HepG2 (cell line): ENCODE measurements around the gene TMEM35B. TPM values are rescaled to one million over a fixed set of nuclear protein-coding genes. Genes with fewer than 3 reads are reported as not detected.
A peak's percentile ranks its signal among the peaks of the same experiment; 100 is the strongest.
"Not testable (repeated sequence)": the region's sequence is repeated elsewhere in the genome, so short reads cannot be mapped to it uniquely, and the experiment has no call there.

Experiments used
- ATAC-seq: fragments of 200-7000 bp; cut with Tn5 transposase; 3 replicates; pipeline ENCODE4 v1.9.1; 2020; ENCODE audit warnings: mild to moderate bottlenecking, moderate library complexity
- BruUV-seq: library from RNA; stranded (reverse); fragments of 400-500 nt; replicated peaks from 2 replicates; lab custom pipeline; 2021; lab: Mats Ljungman, UMichigan
- CTCF ChIA-PET: fragments of 300-600 bp; formaldehyde crosslinking; extraction: SDS; loops from one replicate; lab custom pipeline; 2021; ENCODE audit warnings: low total read pairs, inconsistent platforms, low intra/inter-chr PET ratio; lab: Yijun Ruan, JAX
- POLR2A ChIA-PET: fragments of 350-600 bp; sonication (Branson Sonifier 250); formaldehyde crosslinking; loops from one replicate; lab custom pipeline; 2020; ENCODE audit warnings: antibody characterized with exemption, inconsistent platforms; lab: Yijun Ruan, JAX
- DNase-seq: peaks from one replicate; pipeline ENCODE4 v3.0.0-alpha.2; 2015; ENCODE audit warnings: low spot score
- FAIRE-seq: peaks from 3 replicates; lab custom pipeline; 2011; peaks lifted over from hg19 to GRCh38; lab: Jason Lieb, UNC
- H2AFZ ChIP-seq: one replicate; pipeline ENCODE4 v1.6.1; 2011; ENCODE audit warnings: low read length, inconsistent platforms
- H3K27ac ChIP-seq: fragments of 300-600 bp; 3 replicates; pipeline ENCODE4 v1.8.0; 2011; ENCODE audit warnings: mixed run types, mild to moderate bottlenecking, mixed read lengths, low read length, inconsistent platforms; ENCODE audit not compliant: insufficient read depth; ENCODE audit errors: extremely low read length
- H3K27me3 ChIP-seq, 2 experiments: fragments of 200-600 bp in 1 of 2; 2 replicates in 1 of 2; 3 replicates in 1 of 2; pipeline versions ENCODE4 v1.6.0 to v1.8.0; 2011; ENCODE audit warnings: low read length in 2 of 2, mild to moderate bottlenecking in 2 of 2, moderate library complexity in 2 of 2, inconsistent platforms in 1 of 2; ENCODE audit not compliant: insufficient read depth in 2 of 2, control insufficient read depth in 1 of 2
- H3K36me3 ChIP-seq, 2 experiments: fragments of 200-600 bp in 1 of 2; replicated peaks in 1 of 2; 2 replicates in 1 of 2; 3 replicates in 1 of 2; pipeline versions ENCODE4 v1.5.1 to v1.8.0; 2011; ENCODE audit warnings: low read length in 2 of 2, inconsistent platforms in 1 of 2; ENCODE audit not compliant: insufficient read depth in 2 of 2, control insufficient read depth in 1 of 2
- H3K4me1 ChIP-seq: 2 replicates; pipeline ENCODE4 v1.5.1; 2012; ENCODE audit warnings: low read length, inconsistent platforms; ENCODE audit not compliant: insufficient read depth
- H3K4me2 ChIP-seq: 2 replicates; pipeline ENCODE4 v1.6.0; 2011; ENCODE audit warnings: low read depth, low read length, inconsistent platforms
- H3K4me3 ChIP-seq, 3 experiments: fragments of 200-600 bp in 1 of 3; sonication (generic), shearing (Covaris generic) in 1 of 3; replicated peaks in 1 of 3; 2 replicates each; pipeline ENCODE4 v1.5.1; 2011 to 2016; ENCODE audit warnings: low read length in 3 of 3, inconsistent platforms in 2 of 3, low read depth in 2 of 3, mild to moderate bottlenecking in 2 of 3, control low read depth in 1 of 3, mixed read lengths in 1 of 3; ENCODE audit not compliant: insufficient read depth in 1 of 3
- H3K79me2 ChIP-seq: one replicate; pipeline ENCODE4 v1.6.1; 2011; ENCODE audit warnings: low read length, inconsistent platforms; ENCODE audit not compliant: insufficient read depth
- H3K9ac ChIP-seq: 2 replicates; pipeline ENCODE4 v1.6.0; 2011; ENCODE audit warnings: mild to moderate bottlenecking, low read depth, low read length, inconsistent platforms; ENCODE audit not compliant: insufficient read depth
- H3K9me3 ChIP-seq: 2 replicates; pipeline ENCODE4 v1.5.1; 2012; ENCODE audit warnings: mild to moderate bottlenecking, low read length
- H4K20me1 ChIP-seq: 2 replicates; pipeline ENCODE4 v1.6.0; 2011; ENCODE audit warnings: inconsistent platforms, mild to moderate bottlenecking, low read length, moderate library complexity; ENCODE audit not compliant: insufficient read depth
- HNF4A ChIP-seq: sonication (generic); formaldehyde crosslinking; IDR thresholded peaks from 2 replicates; pipeline ENCODE4 v1.4.0; 2020; ENCODE audit warnings: missing genetic modification reagents
- HNRNPLL ChIP-seq: fragments of 200-400 bp; formaldehyde crosslinking; IDR thresholded peaks from 2 replicates; pipeline ENCODE4 v1.6.1; 2017; ENCODE audit warnings: mild to moderate bottlenecking, low read depth, low read length; ENCODE audit not compliant: poor library complexity, severe bottlenecking
- RBM22 ChIP-seq: fragments of 200-400 bp; formaldehyde crosslinking; optimal IDR thresholded peaks from 2 replicates; pipeline ENCODE3; 2017; ENCODE audit warnings: mild to moderate bottlenecking, low read length, moderate library complexity
- RFX5 ChIP-seq: IDR thresholded peaks from 2 replicates; pipeline ENCODE4 v1.6.1; 2011; ENCODE audit warnings: low read depth, low read length, improper control_type of control experiment
- SALL1 ChIP-seq: sonication (generic); formaldehyde crosslinking; IDR thresholded peaks from 2 replicates; pipeline ENCODE4 v1.8.0; 2022; ENCODE audit warnings: mild to moderate bottlenecking, missing genetic modification reagents
- SAP130 ChIP-seq: IDR thresholded peaks from 2 replicates; pipeline ENCODE4 v1.6.1; 2016; ENCODE audit warnings: low read depth
- SETDB1 ChIP-seq: sonication (generic); formaldehyde crosslinking; IDR thresholded peaks from 2 replicates; pipeline ENCODE4 v1.5.1; 2020; ENCODE audit warnings: missing genetic modification reagents, mild to moderate bottlenecking, borderline replicate concordance
- ZNF317 ChIP-seq: sonication (generic); formaldehyde crosslinking; IDR thresholded peaks from 2 replicates; pipeline ENCODE4 v1.5.0; 2020; ENCODE audit warnings: mild to moderate bottlenecking, missing genetic modification reagents
- ZNF501 ChIP-seq: sonication (generic); formaldehyde crosslinking; IDR thresholded peaks from 2 replicates; pipeline ENCODE4 v1.5.1; 2020; ENCODE audit warnings: mild to moderate bottlenecking, moderate library complexity, missing genetic modification reagents
- ZNF629 ChIP-seq: sonication (generic); formaldehyde crosslinking; conservative IDR thresholded peaks from 2 replicates; pipeline ENCODE4 v1.5.0; 2020; ENCODE audit warnings: missing genetic modification reagents
- ZNF644 ChIP-seq: IDR thresholded peaks from 2 replicates; pipeline ENCODE4 v1.6.1; 2016; ENCODE audit warnings: low read depth
- ZNF660 ChIP-seq: sonication (generic); formaldehyde crosslinking; IDR thresholded peaks from 2 replicates; pipeline ENCODE4 v1.5.1; 2020; ENCODE audit warnings: mild to moderate bottlenecking, low read depth, missing genetic modification reagents, borderline replicate concordance
- WGBS: methylation state at CpG from one replicate; pipeline ENCODE4 v1.1.6; 2017; ENCODE audit warnings: low lambda C conversion rate; 5-methylcytosine and 5-hydroxymethylcytosine counted together
- in situ Hi-C: cut with HindIII; loops from 2 replicates; pipeline ENCODE4 v1.10.0; 2017; ENCODE audit warnings: low pct_unique_long_range_greater_than_20kb; ENCODE audit not compliant: extremely low pct_ligation_motif_present
- intact Hi-C: fragments of 100-400 bp; cut with micrococcal nuclease; formaldehyde crosslinking; loops from one replicate; pipeline ENCODE4 v1.10.0; 2022; ENCODE audit not compliant: unreplicated experiment
- polyA plus RNA-seq, 8 experiments: library from polyadenylated mRNA; depleted of rRNA in 3 of 8; stranded (reverse) in 7 of 8; unstranded in 1 of 8; fragments of >200 nt; fragmentation: Illumina TruSeq in 4 of 8; extraction: Trizol in 4 of 8; gene quantifications; 2 replicates each; pipeline versions ENCODE4 v1.2.1 to v1.2.3, GENCODE V29; 2011 to 2016; ENCODE audit warnings: low read depth in 4 of 8, missing spikeins in 1 of 8, mixed read lengths in 1 of 8; ENCODE audit not compliant: insufficient read depth in 1 of 8
- total RNA-seq, 5 experiments: library from RNA; depleted of rRNA; stranded (reverse); fragments of >200 nt; fragmentation: Illumina TruSeq; extraction: Trizol; gene quantifications; 2 replicates each; pipeline ENCODE4 v1.2.3, GENCODE V29; 2016; ENCODE audit warnings: low read depth in 1 of 5
- TF ChIP-seq, protein P1 (sequence below): sonication (generic); formaldehyde crosslinking; IDR thresholded peaks from 2 replicates; pipeline ENCODE4 v1.4.0; 2020; ENCODE audit warnings: missing genetic modification reagents; ENCODE audit errors: not compliant biosample characterization
- TF ChIP-seq, protein P2 (sequence below): IDR thresholded peaks from 2 replicates; pipeline ENCODE4 v1.6.1; 2016; ENCODE audit warnings: missing compliant biosample characterization, missing genetic modification reagents, borderline replicate concordance
- TF ChIP-seq, protein P3 (sequence below): sonication (generic); formaldehyde crosslinking; IDR thresholded peaks from 2 replicates; pipeline ENCODE4 v1.9.0; 2021; ENCODE audit warnings: mild to moderate bottlenecking, missing genetic modification reagents

Gene TMEM35B
- total and polyA plus RNA-seq, 2 of the 13 experiments (the other 11 are each of a cell fraction or from before 2014, with no cell fraction given): 11.5 to 26.0 TPM

DNA sequence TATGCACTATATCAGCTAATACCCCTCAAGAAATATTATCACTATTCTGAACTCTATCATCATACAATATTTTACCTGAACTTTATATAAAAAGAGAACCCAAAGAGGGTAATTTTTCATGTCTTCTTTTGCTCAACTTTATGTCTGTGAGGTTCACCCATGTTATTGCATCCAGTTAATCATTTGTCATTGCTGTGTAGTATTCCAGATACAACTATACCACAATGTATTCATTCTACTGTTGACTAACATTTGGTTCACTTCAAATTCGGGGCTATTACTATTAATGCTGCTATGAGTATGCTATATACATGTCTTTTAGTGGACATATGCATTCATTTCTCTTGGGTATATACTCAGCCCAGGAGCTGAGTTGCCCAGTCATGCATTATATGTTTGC, 34.7 kb downstream of the TMEM35B start (continued):
- TF ChIP-seq, protein P1, sequence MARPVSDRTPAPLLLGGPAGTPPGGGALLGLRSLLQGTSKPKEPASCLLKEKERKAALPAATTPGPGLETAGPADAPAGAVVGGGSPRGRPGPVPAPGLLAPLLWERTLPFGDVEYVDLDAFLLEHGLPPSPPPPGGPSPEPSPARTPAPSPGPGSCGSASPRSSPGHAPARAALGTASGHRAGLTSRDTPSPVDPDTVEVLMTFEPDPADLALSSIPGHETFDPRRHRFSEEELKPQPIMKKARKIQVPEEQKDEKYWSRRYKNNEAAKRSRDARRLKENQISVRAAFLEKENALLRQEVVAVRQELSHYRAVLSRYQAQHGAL (CRISPR knock-in tag): no peak
- TF ChIP-seq ZNF501 (no peak), ZNF660 (CRISPR knock-in tag) (no peak), HNRNPLL (no peak), ZNF317 (no peak), SETDB1 (CRISPR knock-in tag) (no peak), RFX5 (no peak), RBM22 (no peak)

DNA sequence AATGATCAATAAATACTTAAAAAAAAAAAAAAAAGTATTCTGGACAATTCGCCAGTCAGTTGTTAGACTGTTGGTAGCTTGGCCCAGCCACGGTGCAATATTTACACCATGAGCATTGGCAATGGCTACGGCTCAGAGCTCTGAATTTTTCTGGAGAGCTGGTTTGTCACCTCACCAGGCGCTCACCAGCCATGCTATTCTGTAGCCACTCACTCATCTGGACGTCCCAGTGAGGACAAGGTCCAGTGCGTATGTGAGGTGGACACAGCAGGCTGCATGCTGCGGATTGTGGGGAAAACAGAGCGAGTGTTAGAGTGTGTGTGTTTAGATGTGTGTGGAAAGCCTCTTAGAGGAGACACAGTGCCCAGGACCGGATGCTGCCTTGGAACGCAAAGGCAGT, 36.4 kb downstream of the TMEM35B start:
- H3K27ac ChIP-seq, POLR2A ChIA-PET: not testable (repeated sequence)

More for the DNA sequence above, 36.4 kb downstream of the TMEM35B start:
- H3K4me1 ChIP-seq, H3K27me3 ChIP-seq, H3K9me3 ChIP-seq, H4K20me1 ChIP-seq, intact Hi-C loops, DNase-seq, H3K9ac ChIP-seq, H2AFZ ChIP-seq, H3K4me3 ChIP-seq, FAIRE-seq, H3K79me2 ChIP-seq, CTCF ChIA-PET, in situ Hi-C loops, H3K36me3 ChIP-seq, BruUV-seq: not testable (repeated sequence)
- ATAC-seq: peak; percentile 93
- H3K4me2 ChIP-seq: peak overlapping the region; percentile 29; the same call in 1 of the 2 replicates
- TF ChIP-seq, protein P2, sequence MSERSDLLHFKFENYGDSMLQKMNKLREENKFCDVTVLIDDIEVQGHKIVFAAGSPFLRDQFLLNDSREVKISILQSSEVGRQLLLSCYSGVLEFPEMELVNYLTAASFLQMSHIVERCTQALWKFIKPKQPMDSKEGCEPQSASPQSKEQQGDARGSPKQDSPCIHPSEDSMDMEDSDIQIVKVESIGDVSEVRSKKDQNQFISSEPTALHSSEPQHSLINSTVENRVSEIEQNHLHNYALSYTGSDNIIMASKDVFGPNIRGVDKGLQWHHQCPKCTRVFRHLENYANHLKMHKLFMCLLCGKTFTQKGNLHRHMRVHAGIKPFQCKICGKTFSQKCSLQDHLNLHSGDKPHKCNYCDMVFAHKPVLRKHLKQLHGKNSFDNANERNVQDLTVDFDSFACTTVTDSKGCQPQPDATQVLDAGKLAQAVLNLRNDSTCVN (CRISPR knock-in tag): peak; percentile 82; the same call in 1 of the 2 replicates
- TF ChIP-seq SALL1 (CRISPR knock-in tag) (0 out of 2 replicates have a peak, but pooled peaks have one; percentile 15), HNF4A (peak; percentile 58; the same call in 1 of the 2 replicates), ZNF644 (CRISPR knock-in tag) (peak; percentile 45; the same call in 1 of the 2 replicates), ZNF629 (CRISPR knock-in tag) (0 out of 2 replicates have a peak, but pooled peaks have one; percentile 26), SAP130 (CRISPR knock-in tag) (0 out of 2 replicates have a peak, but pooled peaks have one; percentile 30)
- TF ChIP-seq, protein P3, sequence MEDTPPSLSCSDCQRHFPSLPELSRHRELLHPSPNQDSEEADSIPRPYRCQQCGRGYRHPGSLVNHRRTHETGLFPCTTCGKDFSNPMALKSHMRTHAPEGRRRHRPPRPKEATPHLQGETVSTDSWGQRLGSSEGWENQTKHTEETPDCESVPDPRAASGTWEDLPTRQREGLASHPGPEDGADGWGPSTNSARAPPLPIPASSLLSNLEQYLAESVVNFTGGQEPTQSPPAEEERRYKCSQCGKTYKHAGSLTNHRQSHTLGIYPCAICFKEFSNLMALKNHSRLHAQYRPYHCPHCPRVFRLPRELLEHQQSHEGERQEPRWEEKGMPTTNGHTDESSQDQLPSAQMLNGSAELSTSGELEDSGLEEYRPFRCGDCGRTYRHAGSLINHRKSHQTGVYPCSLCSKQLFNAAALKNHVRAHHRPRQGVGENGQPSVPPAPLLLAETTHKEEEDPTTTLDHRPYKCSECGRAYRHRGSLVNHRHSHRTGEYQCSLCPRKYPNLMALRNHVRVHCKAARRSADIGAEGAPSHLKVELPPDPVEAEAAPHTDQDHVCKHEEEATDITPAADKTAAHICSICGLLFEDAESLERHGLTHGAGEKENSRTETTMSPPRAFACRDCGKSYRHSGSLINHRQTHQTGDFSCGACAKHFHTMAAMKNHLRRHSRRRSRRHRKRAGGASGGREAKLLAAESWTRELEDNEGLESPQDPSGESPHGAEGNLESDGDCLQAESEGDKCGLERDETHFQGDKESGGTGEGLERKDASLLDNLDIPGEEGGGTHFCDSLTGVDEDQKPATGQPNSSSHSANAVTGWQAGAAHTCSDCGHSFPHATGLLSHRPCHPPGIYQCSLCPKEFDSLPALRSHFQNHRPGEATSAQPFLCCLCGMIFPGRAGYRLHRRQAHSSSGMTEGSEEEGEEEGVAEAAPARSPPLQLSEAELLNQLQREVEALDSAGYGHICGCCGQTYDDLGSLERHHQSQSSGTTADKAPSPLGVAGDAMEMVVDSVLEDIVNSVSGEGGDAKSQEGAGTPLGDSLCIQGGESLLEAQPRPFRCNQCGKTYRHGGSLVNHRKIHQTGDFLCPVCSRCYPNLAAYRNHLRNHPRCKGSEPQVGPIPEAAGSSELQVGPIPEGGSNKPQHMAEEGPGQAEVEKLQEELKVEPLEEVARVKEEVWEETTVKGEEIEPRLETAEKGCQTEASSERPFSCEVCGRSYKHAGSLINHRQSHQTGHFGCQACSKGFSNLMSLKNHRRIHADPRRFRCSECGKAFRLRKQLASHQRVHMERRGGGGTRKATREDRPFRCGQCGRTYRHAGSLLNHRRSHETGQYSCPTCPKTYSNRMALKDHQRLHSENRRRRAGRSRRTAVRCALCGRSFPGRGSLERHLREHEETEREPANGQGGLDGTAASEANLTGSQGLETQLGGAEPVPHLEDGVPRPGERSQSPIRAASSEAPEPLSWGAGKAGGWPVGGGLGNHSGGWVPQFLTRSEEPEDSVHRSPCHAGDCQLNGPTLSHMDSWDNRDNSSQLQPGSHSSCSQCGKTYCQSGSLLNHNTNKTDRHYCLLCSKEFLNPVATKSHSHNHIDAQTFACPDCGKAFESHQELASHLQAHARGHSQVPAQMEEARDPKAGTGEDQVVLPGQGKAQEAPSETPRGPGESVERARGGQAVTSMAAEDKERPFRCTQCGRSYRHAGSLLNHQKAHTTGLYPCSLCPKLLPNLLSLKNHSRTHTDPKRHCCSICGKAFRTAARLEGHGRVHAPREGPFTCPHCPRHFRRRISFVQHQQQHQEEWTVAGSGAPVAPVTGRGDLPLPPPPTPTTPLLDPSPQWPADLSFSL (CRISPR knock-in tag): peak; percentile 31; the same call in 1 of the 2 replicates
- 17% methylated on average over 10 of the region's 10 CpGs for WGBS
